ENCODE results near the gene USP6NL. TPM values are rescaled to one million over a fixed set of nuclear protein-coding genes. Genes with fewer than 3 reads are reported as not detected.

Gene USP6NL
- total RNA-seq, 1 experiment from 2014 or later, result 24.6 TPM

GRCh38 chr10:11521860-11522259 is 89.6 kb downstream of the USP6NL start:
- Histone ChIP-seq H2AFZ (ENCODE audit: low read depth, low read length, poor library complexity, severe bottlenecking) (no peak overlapping the region), H3K9ac (ENCODE audit: low read length) (no peak overlapping the region), H3K27ac (ENCODE audit: low read depth, low read length) (no peak overlapping the region), H3K4me2 (ENCODE audit: low read length) (no peak overlapping the region), H3K9me2 (ENCODE audit: insufficient read depth) (no peaks in the 10 kb centered on the region), H3K4me1 (ENCODE audit: control insufficient read depth in 1 of 2, insufficient read depth in 2 of 2, low read length in 2 of 2) (peaks cover 0 to 12% of the 10 kb centered on the region in 2 experiments; a peak in 1 of 4 replicates), H3K9me3 (ENCODE audit: control insufficient read depth in 1 of 2, insufficient read depth in 1 of 2, low read depth in 1 of 2, low read length in 2 of 2) (no peaks in the 10 kb centered on the region), H3K79me2 (ENCODE audit: insufficient read depth, low read length) (peaks cover 3% of the 10 kb centered on the region; the same call in 1 of the 2 replicates), H3K36me3 (ENCODE audit: control insufficient read depth in 1 of 2, insufficient read depth in 2 of 2, low read length in 2 of 2) (0 out of 4 replicates have a peak, but pooled peaks cover 0 to 4% of the 10 kb centered on the region in 2 experiments), H3K27me3 (ENCODE audit: insufficient read depth, low read length) (no peaks in the 10 kb centered on the region), H4K20me1 (ENCODE audit: insufficient read depth) (no peaks in the 10 kb centered on the region), H3K4me3 (replicated peaks in 1 of 2; ENCODE audit: low read depth in 1 of 2, low read length in 2 of 2) (no peak overlapping the region)
- no TSS peak for BruUV-seq (replicated peaks)
- TF ChIP-seq EZH2 (IDR thresholded peaks at IDR 0.05) (no peak), EGR1 (IDR thresholded peaks at IDR 0.05; ENCODE audit: low read depth) (no peak), YY1 (IDR thresholded peaks at IDR 0.05; ENCODE audit: extremely low read depth, insufficient replicate concordance, low read depth, low read length) (no peak), CEBPB (IDR thresholded peaks at IDR 0.05; ENCODE audit: low read depth) (no peak), POLR2A (IDR thresholded peaks at IDR 0.05; ENCODE audit: borderline replicate concordance, extremely low read depth, insufficient read depth, insufficient read length) (no peak), EZH2phosphoT487 (IDR thresholded peaks at IDR 0.05; ENCODE audit: borderline replicate concordance) (no peak), ZFX (IDR thresholded peaks at IDR 0.05) (no peak), ELF1 (IDR thresholded peaks at IDR 0.05; ENCODE audit: borderline replicate concordance, low read depth) (no peak), CTCF (IDR thresholded peaks at IDR 0.05 in 2 of 3, conservative IDR thresholded peaks at IDR 0.05 in 1 of 3; ENCODE audit: borderline replicate concordance in 1 of 3, insufficient read depth in 1 of 3, low read depth in 2 of 3, low read length in 2 of 3) (no peak), MAX (IDR thresholded peaks at IDR 0.05) (no peak), FOSL1 (IDR thresholded peaks at IDR 0.05; ENCODE audit: low read depth) (no peak), ZNF274 (IDR thresholded peaks at IDR 0.05; ENCODE audit: low read depth, low read length) (no peak), CBX3 (IDR thresholded peaks at IDR 0.05; ENCODE audit: low read depth) (no peak), POLR2AphosphoS5 (IDR thresholded peaks at IDR 0.05; ENCODE audit: low read depth, low read length) (no peak), RAD21 (IDR thresholded peaks at IDR 0.05; ENCODE audit: low read depth) (no peak), SIN3A (IDR thresholded peaks at IDR 0.05; ENCODE audit: low read depth) (no peak), TCF7L2 (IDR thresholded peaks at IDR 0.05; ENCODE audit: borderline replicate concordance, extremely low read depth, insufficient read depth, insufficient read length) (no peak)
- TF ChIP-seq, protein P1, sequence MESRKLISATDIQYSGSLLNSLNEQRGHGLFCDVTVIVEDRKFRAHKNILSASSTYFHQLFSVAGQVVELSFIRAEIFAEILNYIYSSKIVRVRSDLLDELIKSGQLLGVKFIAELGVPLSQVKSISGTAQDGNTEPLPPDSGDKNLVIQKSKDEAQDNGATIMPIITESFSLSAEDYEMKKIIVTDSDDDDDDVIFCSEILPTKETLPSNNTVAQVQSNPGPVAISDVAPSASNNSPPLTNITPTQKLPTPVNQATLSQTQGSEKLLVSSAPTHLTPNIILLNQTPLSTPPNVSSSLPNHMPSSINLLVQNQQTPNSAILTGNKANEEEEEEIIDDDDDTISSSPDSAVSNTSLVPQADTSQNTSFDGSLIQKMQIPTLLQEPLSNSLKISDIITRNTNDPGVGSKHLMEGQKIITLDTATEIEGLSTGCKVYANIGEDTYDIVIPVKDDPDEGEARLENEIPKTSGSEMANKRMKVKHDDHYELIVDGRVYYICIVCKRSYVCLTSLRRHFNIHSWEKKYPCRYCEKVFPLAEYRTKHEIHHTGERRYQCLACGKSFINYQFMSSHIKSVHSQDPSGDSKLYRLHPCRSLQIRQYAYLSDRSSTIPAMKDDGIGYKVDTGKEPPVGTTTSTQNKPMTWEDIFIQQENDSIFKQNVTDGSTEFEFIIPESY (IDR thresholded peaks at IDR 0.05; ENCODE audit: extremely low read depth, insufficient replicate concordance, low read length), result no peak
- TF ChIP-seq, protein P2, sequence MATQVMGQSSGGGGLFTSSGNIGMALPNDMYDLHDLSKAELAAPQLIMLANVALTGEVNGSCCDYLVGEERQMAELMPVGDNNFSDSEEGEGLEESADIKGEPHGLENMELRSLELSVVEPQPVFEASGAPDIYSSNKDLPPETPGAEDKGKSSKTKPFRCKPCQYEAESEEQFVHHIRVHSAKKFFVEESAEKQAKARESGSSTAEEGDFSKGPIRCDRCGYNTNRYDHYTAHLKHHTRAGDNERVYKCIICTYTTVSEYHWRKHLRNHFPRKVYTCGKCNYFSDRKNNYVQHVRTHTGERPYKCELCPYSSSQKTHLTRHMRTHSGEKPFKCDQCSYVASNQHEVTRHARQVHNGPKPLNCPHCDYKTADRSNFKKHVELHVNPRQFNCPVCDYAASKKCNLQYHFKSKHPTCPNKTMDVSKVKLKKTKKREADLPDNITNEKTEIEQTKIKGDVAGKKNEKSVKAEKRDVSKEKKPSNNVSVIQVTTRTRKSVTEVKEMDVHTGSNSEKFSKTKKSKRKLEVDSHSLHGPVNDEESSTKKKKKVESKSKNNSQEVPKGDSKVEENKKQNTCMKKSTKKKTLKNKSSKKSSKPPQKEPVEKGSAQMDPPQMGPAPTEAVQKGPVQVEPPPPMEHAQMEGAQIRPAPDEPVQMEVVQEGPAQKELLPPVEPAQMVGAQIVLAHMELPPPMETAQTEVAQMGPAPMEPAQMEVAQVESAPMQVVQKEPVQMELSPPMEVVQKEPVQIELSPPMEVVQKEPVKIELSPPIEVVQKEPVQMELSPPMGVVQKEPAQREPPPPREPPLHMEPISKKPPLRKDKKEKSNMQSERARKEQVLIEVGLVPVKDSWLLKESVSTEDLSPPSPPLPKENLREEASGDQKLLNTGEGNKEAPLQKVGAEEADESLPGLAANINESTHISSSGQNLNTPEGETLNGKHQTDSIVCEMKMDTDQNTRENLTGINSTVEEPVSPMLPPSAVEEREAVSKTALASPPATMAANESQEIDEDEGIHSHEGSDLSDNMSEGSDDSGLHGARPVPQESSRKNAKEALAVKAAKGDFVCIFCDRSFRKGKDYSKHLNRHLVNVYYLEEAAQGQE (IDR thresholded peaks at IDR 0.05; ENCODE audit: low read depth), result no peak
- TF ChIP-seq, protein P3, sequence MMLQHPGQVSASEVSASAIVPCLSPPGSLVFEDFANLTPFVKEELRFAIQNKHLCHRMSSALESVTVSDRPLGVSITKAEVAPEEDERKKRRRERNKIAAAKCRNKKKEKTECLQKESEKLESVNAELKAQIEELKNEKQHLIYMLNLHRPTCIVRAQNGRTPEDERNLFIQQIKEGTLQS (IDR thresholded peaks at IDR 0.05), result no peak
- DNase-seq (ENCODE audit: low read depth, low spot score) (no peak), ATAC-seq (no peak)
- RAD21 ChIA-PET (ENCODE audit: low non-redundant PET in 1 of 2, low total read pairs in 2 of 2, uncharacterized antibody in 2 of 2, unreplicated experiment in 2 of 2), result no interaction called here
- CTCF ChIA-PET, result interaction anchor here (0.9 to 2.2 kb wide), 2 partner anchors 22 to 203 kb away, joined by 3 to 6 read pairs; no protein-coding TSS in a partner anchor
- intact Hi-C loops (cut with micrococcal nuclease), result no loop called here
- POLR2A ChIA-PET, result no interaction called here
